DND-41 (cell line): ENCODE results near the gene NLRP9.

Experiments
- EZH2 ChIP-seq: IDR thresholded peaks from 3 replicates; pipeline ENCODE4 v1.6.1; 2012; ENCODE audit warnings: borderline replicate concordance, low read depth, mild to moderate bottlenecking, moderate library complexity, low read length, inconsistent platforms; ENCODE audit not compliant: severe bottlenecking
- TF ChIP-seq, protein P1 (sequence below): IDR thresholded peaks from 2 replicates; pipeline ENCODE4 v1.5.1; 2012; ENCODE audit warnings: borderline replicate concordance, low read length, moderate library complexity, mild to moderate bottlenecking; ENCODE audit not compliant: poor library complexity, severe bottlenecking; ENCODE audit errors: extremely low read depth

DNA sequence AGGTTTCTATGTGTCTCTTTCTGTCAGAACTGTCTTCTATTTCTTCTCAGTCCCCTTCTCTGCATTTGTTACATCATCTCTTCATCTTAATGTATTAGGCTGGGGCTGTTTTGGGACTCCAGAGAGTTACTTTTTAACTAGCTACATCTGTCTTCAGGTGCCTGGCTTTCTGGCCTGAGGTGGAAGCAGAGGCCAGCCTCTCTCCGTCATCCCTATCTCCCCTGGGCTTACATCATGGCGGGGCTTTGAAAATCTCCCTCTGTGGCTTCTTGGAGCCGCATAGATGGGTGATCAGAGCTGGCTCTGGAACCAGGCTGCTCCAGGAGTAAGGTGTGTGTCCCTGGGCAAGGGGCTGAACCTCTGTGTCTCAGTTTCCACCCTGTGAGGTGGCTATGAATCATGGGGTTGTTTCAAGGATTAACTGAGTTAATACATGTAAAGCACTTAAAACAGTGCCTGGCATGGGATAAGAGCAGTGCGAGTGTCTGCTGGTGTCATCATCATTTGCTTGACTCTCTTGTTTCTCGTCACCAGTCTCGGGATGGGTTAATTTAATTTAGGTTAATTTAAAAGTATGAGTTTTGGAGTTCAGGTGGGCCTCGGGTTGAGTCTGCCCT, 61.2 kb downstream of the NLRP9 start:
- TF ChIP-seq, protein P1, sequence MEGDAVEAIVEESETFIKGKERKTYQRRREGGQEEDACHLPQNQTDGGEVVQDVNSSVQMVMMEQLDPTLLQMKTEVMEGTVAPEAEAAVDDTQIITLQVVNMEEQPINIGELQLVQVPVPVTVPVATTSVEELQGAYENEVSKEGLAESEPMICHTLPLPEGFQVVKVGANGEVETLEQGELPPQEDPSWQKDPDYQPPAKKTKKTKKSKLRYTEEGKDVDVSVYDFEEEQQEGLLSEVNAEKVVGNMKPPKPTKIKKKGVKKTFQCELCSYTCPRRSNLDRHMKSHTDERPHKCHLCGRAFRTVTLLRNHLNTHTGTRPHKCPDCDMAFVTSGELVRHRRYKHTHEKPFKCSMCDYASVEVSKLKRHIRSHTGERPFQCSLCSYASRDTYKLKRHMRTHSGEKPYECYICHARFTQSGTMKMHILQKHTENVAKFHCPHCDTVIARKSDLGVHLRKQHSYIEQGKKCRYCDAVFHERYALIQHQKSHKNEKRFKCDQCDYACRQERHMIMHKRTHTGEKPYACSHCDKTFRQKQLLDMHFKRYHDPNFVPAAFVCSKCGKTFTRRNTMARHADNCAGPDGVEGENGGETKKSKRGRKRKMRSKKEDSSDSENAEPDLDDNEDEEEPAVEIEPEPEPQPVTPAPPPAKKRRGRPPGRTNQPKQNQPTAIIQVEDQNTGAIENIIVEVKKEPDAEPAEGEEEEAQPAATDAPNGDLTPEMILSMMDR: no peak
- TF ChIP-seq EZH2: no peak
